ENCODE measurements around the gene TDRD10. TPM values are rescaled to one million over a fixed set of nuclear protein-coding genes. Genes with fewer than 3 reads are reported as not detected.
"Not testable (repeated sequence)": the region's sequence is repeated elsewhere in the genome, so short reads cannot be mapped to it uniquely, and the experiment has no call there.

Gene TDRD10
- polyA plus RNA-seq, 1 experiment: not detected

GRCh38 chr1:154485910-154486496 lies 16.0 kb upstream of the TDRD10 start:
- Histone ChIP-seq H3K4me3 (ENCODE audit: low read depth, low read length) (no peak overlapping the region), H3K27me3 (ENCODE audit: control insufficient read depth, insufficient read depth, low read length) (peaks cover 14% of the 10 kb centered on the region), H3K36me3 (ENCODE audit: control insufficient read depth, insufficient read depth, low read length) (no peaks in the 10 kb centered on the region)
- TF ChIP-seq CTCF (IDR thresholded peaks at IDR 0.05; ENCODE audit: insufficient read depth, low read depth, low read length): no peak
- CTCF ChIA-PET: interaction anchor here (0.9 to 2.9 kb wide), 2 partner anchors 60 to 62 kb away, joined by 3 to 14 read pairs; no protein-coding TSS in a partner anchor
- DNase-seq (ENCODE audit: low read depth): no peak
- POLR2A ChIA-PET: interaction anchor here (0.6 kb wide), 1 partner anchor 109 kb away, joined by 4 read pairs; no protein-coding TSS in a partner anchor

- ChIA-PET CTCF (interaction anchor here (0.9 to 2.9 kb wide), 2 partner anchors 59 to 62 kb away, joined by 3 to 14 read pairs; no protein-coding TSS in a partner anchor), POLR2A (interaction anchor here (0.6 kb wide), 1 partner anchor 110 kb away, joined by 4 read pairs; no protein-coding TSS in a partner anchor)
- DNase-seq (ENCODE audit: low read depth); H3K36me3 ChIP-seq (ENCODE audit: control insufficient read depth, insufficient read depth, low read length); H3K4me3 ChIP-seq (ENCODE audit: low read depth, low read length): not testable (repeated sequence)
- H3K27me3 ChIP-seq (ENCODE audit: control insufficient read depth, insufficient read depth, low read length): peaks cover 19% of the 10 kb centered on the region
These were observed 15.3 kb upstream of the TDRD10 start for GRCh38 chr1:154486756-154487155.

GRCh38 chr1:154488922-154489321 lies 13.1 kb upstream of the TDRD10 start:
- DNase-seq (ENCODE audit: low read depth): no peak
- Histone ChIP-seq H3K36me3 (ENCODE audit: control insufficient read depth, insufficient read depth, low read length) (no peaks in the 10 kb centered on the region), H3K4me3 (ENCODE audit: low read depth, low read length) (no peak overlapping the region), H3K27me3 (ENCODE audit: control insufficient read depth, insufficient read depth, low read length) (peaks cover 29% of the 10 kb centered on the region)
- CTCF ChIA-PET: interaction anchor here (0.6 to 2.9 kb wide), 2 partner anchors 9 to 60 kb away, joined by 3 to 14 read pairs; no protein-coding TSS in a partner anchor
- POLR2A ChIA-PET: interaction anchor here (0.6 kb wide), 1 partner anchor 163 kb away, joined by 15 read pairs; no protein-coding TSS in a partner anchor
- TF ChIP-seq CTCF (IDR thresholded peaks at IDR 0.05; ENCODE audit: insufficient read depth, low read depth, low read length): no peak

- Histone ChIP-seq H3K4me3 (ENCODE audit: low read depth, low read length) (no peak overlapping the region), H3K27me3 (ENCODE audit: control insufficient read depth, insufficient read depth, low read length) (peaks cover 31% of the 10 kb centered on the region), H3K36me3 (ENCODE audit: control insufficient read depth, insufficient read depth, low read length) (no peaks in the 10 kb centered on the region)
- TF ChIP-seq CTCF (IDR thresholded peaks at IDR 0.05; ENCODE audit: insufficient read depth, low read depth, low read length): no peak
- ChIA-PET POLR2A (interaction anchor here (0.6 kb wide), 1 partner anchor 163 kb away, joined by 15 read pairs; no protein-coding TSS in a partner anchor), CTCF (interaction anchor here (0.6 to 2.9 kb wide), 4 partner anchors 10 to 180 kb away, joined by 3 to 14 read pairs (median 5); no protein-coding TSS in a partner anchor)
- no peak for DNase-seq (ENCODE audit: low read depth)
These were observed 12.2 kb upstream of the TDRD10 start for GRCh38 chr1:154489695-154490274.

GRCh38 chr1:154490317-154490716 lies 11.7 kb upstream of the TDRD10 start:
- H3K27me3 ChIP-seq (ENCODE audit: control insufficient read depth, insufficient read depth, low read length): peaks cover 30% of the 10 kb centered on the region

More at GRCh38 chr1:154490317-154490716, 11.7 kb upstream of the TDRD10 start:
- ChIA-PET POLR2A (no interaction called here), CTCF (interaction anchor here (0.6 to 2.9 kb wide), 4 partner anchors 10 to 36 kb away, joined by 3 to 14 read pairs (median 4); no protein-coding TSS in a partner anchor)
- DNase-seq (ENCODE audit: low read depth): no peak
- no peak for TF ChIP-seq CTCF (IDR thresholded peaks at IDR 0.05; ENCODE audit: insufficient read depth, low read depth, low read length)
- no peak overlapping the region for H3K4me3 ChIP-seq (ENCODE audit: low read depth, low read length)
- H3K36me3 ChIP-seq (ENCODE audit: control insufficient read depth, insufficient read depth, low read length): no peaks in the 10 kb centered on the region
